HepG2 (cell line): ENCODE data around the gene PARP14. TPM values are rescaled to one million over a fixed set of nuclear protein-coding genes. Genes with fewer than 3 reads are reported as not detected.

Experiments used
- ATAC-seq: fragments of 200-7000 bp; cut with Tn5 transposase; 3 replicates; pipeline ENCODE4 v1.9.1; 2020; ENCODE audit warnings: mild to moderate bottlenecking, moderate library complexity
- BruUV-seq: library from RNA; stranded (reverse); fragments of 400-500 nt; replicated peaks from 2 replicates; lab custom pipeline; 2021; lab: Mats Ljungman, UMichigan
- CTCF ChIA-PET: fragments of 300-600 bp; formaldehyde crosslinking; extraction: SDS; loops from one replicate; lab custom pipeline; 2021; ENCODE audit warnings: low total read pairs, inconsistent platforms, low intra/inter-chr PET ratio; lab: Yijun Ruan, JAX
- POLR2A ChIA-PET: fragments of 350-600 bp; sonication (Branson Sonifier 250); formaldehyde crosslinking; loops from one replicate; lab custom pipeline; 2020; ENCODE audit warnings: antibody characterized with exemption, inconsistent platforms; lab: Yijun Ruan, JAX
- DNase-seq: peaks from one replicate; pipeline ENCODE4 v3.0.0-alpha.2; 2015; ENCODE audit warnings: low spot score
- FAIRE-seq: peaks from 3 replicates; lab custom pipeline; 2011; peaks lifted over from hg19 to GRCh38; lab: Jason Lieb, UNC
- H2AFZ ChIP-seq: one replicate; pipeline ENCODE4 v1.6.1; 2011; ENCODE audit warnings: low read length, inconsistent platforms
- H3K27ac ChIP-seq: fragments of 300-600 bp; 3 replicates; pipeline ENCODE4 v1.8.0; 2011; ENCODE audit warnings: mixed run types, mild to moderate bottlenecking, mixed read lengths, low read length, inconsistent platforms; ENCODE audit not compliant: insufficient read depth; ENCODE audit errors: extremely low read length
- H3K27me3 ChIP-seq, 2 experiments: fragments of 200-600 bp in 1 of 2; 2 replicates in 1 of 2; 3 replicates in 1 of 2; pipeline versions ENCODE4 v1.6.0 to v1.8.0; 2011; ENCODE audit warnings: low read length in 2 of 2, mild to moderate bottlenecking in 2 of 2, moderate library complexity in 2 of 2, inconsistent platforms in 1 of 2; ENCODE audit not compliant: insufficient read depth in 2 of 2, control insufficient read depth in 1 of 2
- H3K36me3 ChIP-seq, 2 experiments: fragments of 200-600 bp in 1 of 2; replicated peaks in 1 of 2; 2 replicates in 1 of 2; 3 replicates in 1 of 2; pipeline versions ENCODE4 v1.5.1 to v1.8.0; 2011; ENCODE audit warnings: low read length in 2 of 2, inconsistent platforms in 1 of 2; ENCODE audit not compliant: insufficient read depth in 2 of 2, control insufficient read depth in 1 of 2
- H3K4me1 ChIP-seq: 2 replicates; pipeline ENCODE4 v1.5.1; 2012; ENCODE audit warnings: low read length, inconsistent platforms; ENCODE audit not compliant: insufficient read depth
- H3K4me2 ChIP-seq: 2 replicates; pipeline ENCODE4 v1.6.0; 2011; ENCODE audit warnings: low read depth, low read length, inconsistent platforms
- H3K4me3 ChIP-seq, 3 experiments: fragments of 200-600 bp in 1 of 3; sonication (generic), shearing (Covaris generic) in 1 of 3; replicated peaks in 1 of 3; 2 replicates each; pipeline ENCODE4 v1.5.1; 2011 to 2016; ENCODE audit warnings: low read length in 3 of 3, inconsistent platforms in 2 of 3, low read depth in 2 of 3, mild to moderate bottlenecking in 2 of 3, control low read depth in 1 of 3, mixed read lengths in 1 of 3; ENCODE audit not compliant: insufficient read depth in 1 of 3
- H3K79me2 ChIP-seq: one replicate; pipeline ENCODE4 v1.6.1; 2011; ENCODE audit warnings: low read length, inconsistent platforms; ENCODE audit not compliant: insufficient read depth
- H3K9ac ChIP-seq: 2 replicates; pipeline ENCODE4 v1.6.0; 2011; ENCODE audit warnings: mild to moderate bottlenecking, low read depth, low read length, inconsistent platforms; ENCODE audit not compliant: insufficient read depth
- H3K9me3 ChIP-seq: 2 replicates; pipeline ENCODE4 v1.5.1; 2012; ENCODE audit warnings: mild to moderate bottlenecking, low read length
- H4K20me1 ChIP-seq: 2 replicates; pipeline ENCODE4 v1.6.0; 2011; ENCODE audit warnings: inconsistent platforms, mild to moderate bottlenecking, low read length, moderate library complexity; ENCODE audit not compliant: insufficient read depth
- CHD4 ChIP-seq: fragments of 200-600 bp; sonication (generic); IDR thresholded peaks from 2 replicates; pipeline ENCODE4 v1.7.0; 2017; ENCODE audit warnings: mild to moderate bottlenecking, low read length, borderline replicate concordance
- EZH2 ChIP-seq: conservative IDR thresholded peaks from 2 replicates; pipeline ENCODE4 v1.6.1; 2012; ENCODE audit warnings: mild to moderate bottlenecking, low read depth, low read length, moderate library complexity
- HNRNPUL1 ChIP-seq: fragments of 200-400 bp; formaldehyde crosslinking; IDR thresholded peaks from 2 replicates; pipeline ENCODE4 v1.6.1; 2017; ENCODE audit warnings: low read depth, mild to moderate bottlenecking, low read length, moderate library complexity
- MYC ChIP-seq: sonication (generic); formaldehyde crosslinking; IDR thresholded peaks from 2 replicates; pipeline ENCODE4 v1.9.0; 2021; ENCODE audit warnings: missing genetic modification reagents, borderline replicate concordance
- NFKB2 ChIP-seq: sonication (generic); formaldehyde crosslinking; IDR thresholded peaks from 2 replicates; pipeline ENCODE4 v1.4.0; 2020; ENCODE audit warnings: missing genetic modification reagents, borderline replicate concordance
- SNAPC2 ChIP-seq: sonication (generic); formaldehyde crosslinking; IDR thresholded peaks from 2 replicates; pipeline ENCODE4 v1.8.1; 2022; ENCODE audit warnings: mild to moderate bottlenecking, missing genetic modification reagents
- ZNF121 ChIP-seq: sonication (generic); formaldehyde crosslinking; IDR thresholded peaks from 2 replicates; pipeline ENCODE4 v1.5.0; 2020; ENCODE audit warnings: mild to moderate bottlenecking, missing genetic modification reagents
- ZNF75D ChIP-seq: sonication (generic); formaldehyde crosslinking; IDR thresholded peaks from 2 replicates; pipeline ENCODE4 v1.8.1; 2023; ENCODE audit warnings: missing genetic modification reagents, mild to moderate bottlenecking, borderline replicate concordance
- ZNF782 ChIP-seq: sonication (generic); formaldehyde crosslinking; IDR thresholded peaks from 2 replicates; pipeline ENCODE4 v1.4.0; 2020; ENCODE audit warnings: missing genetic modification reagents, mild to moderate bottlenecking, borderline replicate concordance
- WGBS: methylation state at CpG from one replicate; pipeline ENCODE4 v1.1.6; 2017; ENCODE audit warnings: low lambda C conversion rate; 5-methylcytosine and 5-hydroxymethylcytosine counted together
- in situ Hi-C: cut with HindIII; loops from 2 replicates; pipeline ENCODE4 v1.10.0; 2017; ENCODE audit warnings: low pct_unique_long_range_greater_than_20kb; ENCODE audit not compliant: extremely low pct_ligation_motif_present
- intact Hi-C: fragments of 100-400 bp; cut with micrococcal nuclease; formaldehyde crosslinking; loops from one replicate; pipeline ENCODE4 v1.10.0; 2022; ENCODE audit not compliant: unreplicated experiment
- polyA plus RNA-seq, 8 experiments: library from polyadenylated mRNA; depleted of rRNA in 3 of 8; stranded (reverse) in 7 of 8; unstranded in 1 of 8; fragments of >200 nt; fragmentation: Illumina TruSeq in 4 of 8; extraction: Trizol in 4 of 8; gene quantifications; 2 replicates each; pipeline versions ENCODE4 v1.2.1 to v1.2.3, GENCODE V29; 2011 to 2016; ENCODE audit warnings: low read depth in 4 of 8, missing spikeins in 1 of 8, mixed read lengths in 1 of 8; ENCODE audit not compliant: insufficient read depth in 1 of 8
- total RNA-seq, 5 experiments: library from RNA; depleted of rRNA; stranded (reverse); fragments of >200 nt; fragmentation: Illumina TruSeq; extraction: Trizol; gene quantifications; 2 replicates each; pipeline ENCODE4 v1.2.3, GENCODE V29; 2016; ENCODE audit warnings: low read depth in 1 of 5
- TF ChIP-seq, protein P1 (sequence below): sonication (generic); formaldehyde crosslinking; IDR thresholded peaks from 2 replicates; pipeline ENCODE4 v1.4.0; 2020; ENCODE audit warnings: mild to moderate bottlenecking, missing genetic modification reagents
- TF ChIP-seq, protein P2 (sequence below): sonication (generic); formaldehyde crosslinking; IDR thresholded peaks from 2 replicates; pipeline ENCODE4 v1.4.0; 2020; ENCODE audit warnings: missing genetic modification reagents, borderline replicate concordance
- TF ChIP-seq, protein P3 (sequence below): sonication (generic); formaldehyde crosslinking; IDR thresholded peaks from 2 replicates; pipeline ENCODE4 v1.8.1; 2023; ENCODE audit warnings: missing genetic modification reagents, inconsistent platforms, borderline replicate concordance
- TF ChIP-seq, protein P4 (sequence below): sonication (generic); formaldehyde crosslinking; IDR thresholded peaks from 2 replicates; pipeline ENCODE4 v1.5.0; 2020; ENCODE audit warnings: missing genetic modification reagents
- TF ChIP-seq, protein P5 (sequence below): IDR thresholded peaks from 2 replicates; pipeline ENCODE4 v1.6.1; 2016

The PARP14 gene
- total and polyA plus RNA-seq, 2 of the 13 experiments (the other 11 are each of a cell fraction or from before 2014, with no cell fraction given) = 9.0 to 19.1 TPM

DNA sequence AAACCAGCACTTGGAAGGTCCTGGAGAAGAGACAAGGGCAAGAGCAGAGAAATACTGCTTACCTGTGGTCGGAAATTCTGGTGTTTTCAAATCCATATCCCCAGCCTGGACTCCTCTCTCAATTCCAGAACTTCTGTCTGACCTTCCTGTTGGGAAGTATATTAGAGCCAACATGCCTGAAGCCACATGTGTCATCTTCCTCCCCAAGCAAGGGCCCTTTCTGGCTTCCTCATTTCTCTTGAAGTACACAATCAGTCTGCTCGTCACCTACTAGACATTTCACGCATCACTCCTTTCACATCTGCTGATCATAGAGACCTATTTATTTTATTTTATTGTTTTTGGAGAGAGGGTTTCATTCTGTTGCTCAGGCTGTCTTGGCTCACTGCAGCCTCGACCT lies 8.4 kb downstream of the PARP14 start:
- H3K9me3 ChIP-seq = no peaks in the 10 kb centered on the region
- intact Hi-C loops = no loop called here
- in situ Hi-C loops = loop anchor here (25.0 kb wide), 1 partner anchor 1127 kb away; the partner anchor contains the start of gene ARGFX
- TF ChIP-seq, protein P1, sequence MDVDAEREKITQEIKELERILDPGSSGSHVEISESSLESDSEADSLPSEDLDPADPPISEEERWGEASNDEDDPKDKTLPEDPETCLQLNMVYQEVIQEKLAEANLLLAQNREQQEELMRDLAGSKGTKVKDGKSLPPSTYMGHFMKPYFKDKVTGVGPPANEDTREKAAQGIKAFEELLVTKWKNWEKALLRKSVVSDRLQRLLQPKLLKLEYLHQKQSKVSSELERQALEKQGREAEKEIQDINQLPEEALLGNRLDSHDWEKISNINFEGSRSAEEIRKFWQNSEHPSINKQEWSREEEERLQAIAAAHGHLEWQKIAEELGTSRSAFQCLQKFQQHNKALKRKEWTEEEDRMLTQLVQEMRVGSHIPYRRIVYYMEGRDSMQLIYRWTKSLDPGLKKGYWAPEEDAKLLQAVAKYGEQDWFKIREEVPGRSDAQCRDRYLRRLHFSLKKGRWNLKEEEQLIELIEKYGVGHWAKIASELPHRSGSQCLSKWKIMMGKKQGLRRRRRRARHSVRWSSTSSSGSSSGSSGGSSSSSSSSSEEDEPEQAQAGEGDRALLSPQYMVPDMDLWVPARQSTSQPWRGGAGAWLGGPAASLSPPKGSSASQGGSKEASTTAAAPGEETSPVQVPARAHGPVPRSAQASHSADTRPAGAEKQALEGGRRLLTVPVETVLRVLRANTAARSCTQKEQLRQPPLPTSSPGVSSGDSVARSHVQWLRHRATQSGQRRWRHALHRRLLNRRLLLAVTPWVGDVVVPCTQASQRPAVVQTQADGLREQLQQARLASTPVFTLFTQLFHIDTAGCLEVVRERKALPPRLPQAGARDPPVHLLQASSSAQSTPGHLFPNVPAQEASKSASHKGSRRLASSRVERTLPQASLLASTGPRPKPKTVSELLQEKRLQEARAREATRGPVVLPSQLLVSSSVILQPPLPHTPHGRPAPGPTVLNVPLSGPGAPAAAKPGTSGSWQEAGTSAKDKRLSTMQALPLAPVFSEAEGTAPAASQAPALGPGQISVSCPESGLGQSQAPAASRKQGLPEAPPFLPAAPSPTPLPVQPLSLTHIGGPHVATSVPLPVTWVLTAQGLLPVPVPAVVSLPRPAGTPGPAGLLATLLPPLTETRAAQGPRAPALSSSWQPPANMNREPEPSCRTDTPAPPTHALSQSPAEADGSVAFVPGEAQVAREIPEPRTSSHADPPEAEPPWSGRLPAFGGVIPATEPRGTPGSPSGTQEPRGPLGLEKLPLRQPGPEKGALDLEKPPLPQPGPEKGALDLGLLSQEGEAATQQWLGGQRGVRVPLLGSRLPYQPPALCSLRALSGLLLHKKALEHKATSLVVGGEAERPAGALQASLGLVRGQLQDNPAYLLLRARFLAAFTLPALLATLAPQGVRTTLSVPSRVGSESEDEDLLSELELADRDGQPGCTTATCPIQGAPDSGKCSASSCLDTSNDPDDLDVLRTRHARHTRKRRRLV (CRISPR knock-in tag) = no peak
- TF ChIP-seq, protein P2, sequence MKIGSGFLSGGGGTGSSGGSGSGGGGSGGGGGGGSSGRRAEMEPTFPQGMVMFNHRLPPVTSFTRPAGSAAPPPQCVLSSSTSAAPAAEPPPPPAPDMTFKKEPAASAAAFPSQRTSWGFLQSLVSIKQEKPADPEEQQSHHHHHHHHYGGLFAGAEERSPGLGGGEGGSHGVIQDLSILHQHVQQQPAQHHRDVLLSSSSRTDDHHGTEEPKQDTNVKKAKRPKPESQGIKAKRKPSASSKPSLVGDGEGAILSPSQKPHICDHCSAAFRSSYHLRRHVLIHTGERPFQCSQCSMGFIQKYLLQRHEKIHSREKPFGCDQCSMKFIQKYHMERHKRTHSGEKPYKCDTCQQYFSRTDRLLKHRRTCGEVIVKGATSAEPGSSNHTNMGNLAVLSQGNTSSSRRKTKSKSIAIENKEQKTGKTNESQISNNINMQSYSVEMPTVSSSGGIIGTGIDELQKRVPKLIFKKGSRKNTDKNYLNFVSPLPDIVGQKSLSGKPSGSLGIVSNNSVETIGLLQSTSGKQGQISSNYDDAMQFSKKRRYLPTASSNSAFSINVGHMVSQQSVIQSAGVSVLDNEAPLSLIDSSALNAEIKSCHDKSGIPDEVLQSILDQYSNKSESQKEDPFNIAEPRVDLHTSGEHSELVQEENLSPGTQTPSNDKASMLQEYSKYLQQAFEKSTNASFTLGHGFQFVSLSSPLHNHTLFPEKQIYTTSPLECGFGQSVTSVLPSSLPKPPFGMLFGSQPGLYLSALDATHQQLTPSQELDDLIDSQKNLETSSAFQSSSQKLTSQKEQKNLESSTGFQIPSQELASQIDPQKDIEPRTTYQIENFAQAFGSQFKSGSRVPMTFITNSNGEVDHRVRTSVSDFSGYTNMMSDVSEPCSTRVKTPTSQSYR (CRISPR knock-in tag) = no peak
- no peak for TF ChIP-seq EZH2
- TF ChIP-seq SNAPC2 (CRISPR knock-in tag) = no peak
- TF ChIP-seq ZNF782 = no peak
- no peak for TF ChIP-seq ZNF121
- TF ChIP-seq HNRNPUL1 = no peak
- TF ChIP-seq, protein P3, sequence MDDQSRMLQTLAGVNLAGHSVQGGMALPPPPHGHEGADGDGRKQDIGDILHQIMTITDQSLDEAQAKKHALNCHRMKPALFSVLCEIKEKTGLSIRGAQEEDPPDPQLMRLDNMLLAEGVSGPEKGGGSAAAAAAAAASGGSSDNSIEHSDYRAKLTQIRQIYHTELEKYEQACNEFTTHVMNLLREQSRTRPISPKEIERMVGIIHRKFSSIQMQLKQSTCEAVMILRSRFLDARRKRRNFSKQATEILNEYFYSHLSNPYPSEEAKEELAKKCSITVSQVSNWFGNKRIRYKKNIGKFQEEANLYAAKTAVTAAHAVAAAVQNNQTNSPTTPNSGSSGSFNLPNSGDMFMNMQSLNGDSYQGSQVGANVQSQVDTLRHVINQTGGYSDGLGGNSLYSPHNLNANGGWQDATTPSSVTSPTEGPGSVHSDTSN (CRISPR knock-in tag) = no peak
- TF ChIP-seq ZNF75D (CRISPR knock-in tag) = no peak
- TF ChIP-seq, protein P4, sequence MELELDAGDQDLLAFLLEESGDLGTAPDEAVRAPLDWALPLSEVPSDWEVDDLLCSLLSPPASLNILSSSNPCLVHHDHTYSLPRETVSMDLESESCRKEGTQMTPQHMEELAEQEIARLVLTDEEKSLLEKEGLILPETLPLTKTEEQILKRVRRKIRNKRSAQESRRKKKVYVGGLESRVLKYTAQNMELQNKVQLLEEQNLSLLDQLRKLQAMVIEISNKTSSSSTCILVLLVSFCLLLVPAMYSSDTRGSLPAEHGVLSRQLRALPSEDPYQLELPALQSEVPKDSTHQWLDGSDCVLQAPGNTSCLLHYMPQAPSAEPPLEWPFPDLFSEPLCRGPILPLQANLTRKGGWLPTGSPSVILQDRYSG (CRISPR knock-in tag) = no peak
- TF ChIP-seq, protein P5, sequence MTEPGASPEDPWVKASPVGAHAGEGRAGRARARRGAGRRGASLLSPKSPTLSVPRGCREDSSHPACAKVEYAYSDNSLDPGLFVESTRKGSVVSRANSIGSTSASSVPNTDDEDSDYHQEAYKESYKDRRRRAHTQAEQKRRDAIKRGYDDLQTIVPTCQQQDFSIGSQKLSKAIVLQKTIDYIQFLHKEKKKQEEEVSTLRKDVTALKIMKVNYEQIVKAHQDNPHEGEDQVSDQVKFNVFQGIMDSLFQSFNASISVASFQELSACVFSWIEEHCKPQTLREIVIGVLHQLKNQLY (CRISPR knock-in tag) = no peak
- no peak for TF ChIP-seq CHD4
- TF ChIP-seq MYC = no peak
- no peak for TF ChIP-seq NFKB2 (CRISPR knock-in tag)

More for the DNA sequence above, 8.4 kb downstream of the PARP14 start:
- Histone ChIP-seq H3K4me1 (peaks cover 52% of the 10 kb centered on the region), H4K20me1 (no peaks in the 10 kb centered on the region), H3K4me2 (no peak overlapping the region), H3K36me3 (peaks cover 0 to 7% of the 10 kb centered on the region in 2 experiments; a peak in 2 of 5 replicates), H2AFZ (no peak overlapping the region), H3K4me3 (no peak overlapping the region), H3K27ac (no peak overlapping the region), H3K27me3 (no peaks in the 10 kb centered on the region), H3K79me2 (no peaks in the 10 kb centered on the region), H3K9ac (no peak overlapping the region)
- CTCF ChIA-PET = no interaction called here
- WGBS = 98% methylated on average over 4 of the region's 4 CpGs
- no peak for ATAC-seq
- POLR2A ChIA-PET = interaction anchor here (1.0 to 1.1 kb wide), 2 partner anchors 9 to 20 kb away, joined by 3 to 6 read pairs; partner anchors contain the start of gene PARP14
- BruUV-seq = no TSS peak
- no peak for DNase-seq
- no peak for FAIRE-seq
